CD14-positive monocyte (primary cell): ENCODE data around the gene SAG. TPM values are rescaled to one million over a fixed set of nuclear protein-coding genes. Genes with fewer than 3 reads are reported as not detected.
A peak's percentile ranks its signal among the peaks of the same experiment; 100 is the strongest.

Experiments used
- DNase-seq, 3 donors: peaks; one replicate each; pipeline ENCODE4 v3.0.0-alpha.2; 2011 to 2022
- H2AFZ ChIP-seq: 2 replicates; pipeline ENCODE4 v1.6.0; 2012; ENCODE audit warnings: mild to moderate bottlenecking, low read depth, low read length, inconsistent platforms; ENCODE audit not compliant: insufficient read depth, poor library complexity, severe bottlenecking
- H3K27ac ChIP-seq, 2 donors: 1 replicate in 1 of 2; 2 replicates in 1 of 2; pipeline ENCODE4 v1.5.1; 2012 to 2013; ENCODE audit warnings: low read length in 2 of 2, control low read depth in 1 of 2, inconsistent platforms in 1 of 2, low read depth in 1 of 2, mild to moderate bottlenecking in 1 of 2
- H3K27me3 ChIP-seq, 2 donors: one replicate each; pipeline versions ENCODE4 v1.6.0 to v1.6.1; 2011 to 2013; ENCODE audit warnings: low read length in 2 of 2; ENCODE audit not compliant: control insufficient read depth in 2 of 2, insufficient read depth in 2 of 2
- H3K36me3 ChIP-seq, 2 donors: replicated peaks in 1 of 2; 1 replicate in 1 of 2; 2 replicates in 1 of 2; pipeline versions ENCODE4 v1.5.1 to v1.6.1; 2012 to 2013; ENCODE audit warnings: low read length in 2 of 2, control low read depth in 1 of 2, inconsistent platforms in 1 of 2, mild to moderate bottlenecking in 1 of 2; ENCODE audit not compliant: insufficient read depth in 2 of 2, control insufficient read depth in 1 of 2
- H3K4me1 ChIP-seq, 2 donors: 1 replicate in 1 of 2; 2 replicates in 1 of 2; pipeline versions ENCODE4 v1.5.1 to v1.6.1; 2012 to 2013; ENCODE audit warnings: low read length in 2 of 2, control low read depth in 1 of 2, inconsistent platforms in 1 of 2, mild to moderate bottlenecking in 1 of 2, moderate library complexity in 1 of 2; ENCODE audit not compliant: insufficient read depth in 2 of 2, control insufficient read depth in 1 of 2
- H3K4me2 ChIP-seq: replicated peaks from 2 replicates; pipeline ENCODE3; 2012; ENCODE audit warnings: low read length, moderate library complexity, mild to moderate bottlenecking; ENCODE audit not compliant: poor library complexity, severe bottlenecking; ENCODE audit errors: extremely low read depth
- H3K4me3 ChIP-seq, 3 experiments: fragments of 200-600 bp in 1 of 3; sonication (generic) in 1 of 3; replicated peaks in 1 of 3; 1 replicate in 2 of 3; 2 replicates in 1 of 3; pipeline ENCODE4 v1.5.1; 2011 to 2013; ENCODE audit warnings: low read length in 3 of 3, mild to moderate bottlenecking in 3 of 3, control low read depth in 2 of 3, low read depth in 2 of 3, inconsistent platforms in 1 of 3, moderate library complexity in 1 of 3
- H3K79me2 ChIP-seq: 2 replicates; pipeline ENCODE4 v1.6.0; 2012; ENCODE audit warnings: mild to moderate bottlenecking, control low read depth, inconsistent platforms, low read length, moderate library complexity; ENCODE audit not compliant: insufficient read depth
- H3K9ac ChIP-seq: 2 replicates; pipeline ENCODE4 v1.6.0; 2017; ENCODE audit warnings: low read length, mild to moderate bottlenecking; ENCODE audit not compliant: insufficient read depth, poor library complexity, severe bottlenecking
- H3K9me3 ChIP-seq, 2 donors: replicated peaks in 1 of 2; 1 replicate in 1 of 2; 2 replicates in 1 of 2; pipeline versions ENCODE4 v1.5.1 to v1.6.1; 2012 to 2013; ENCODE audit warnings: low read length in 2 of 2, control low read depth in 1 of 2; ENCODE audit not compliant: control insufficient read depth in 1 of 2, insufficient read depth in 1 of 2
- H4K20me1 ChIP-seq: 2 replicates; pipeline ENCODE4 v1.6.0; 2012; ENCODE audit warnings: mild to moderate bottlenecking, low read length, control low read depth, moderate library complexity; ENCODE audit not compliant: insufficient read depth
- H3K27ac Mint-ChIP-seq, 7 donors: one replicate each; pipeline ENCODE4 v1.8.0; 2020; ENCODE audit warnings: mild to moderate bottlenecking in 7 of 7, mixed read lengths in 7 of 7, moderate library complexity in 6 of 7, inconsistent platforms in 2 of 7
- H3K27me3 Mint-ChIP-seq, 3 donors: one replicate each; pipeline ENCODE4 v1.8.0; 2021 to 2022; ENCODE audit warnings: low read depth in 3 of 3, mild to moderate bottlenecking in 3 of 3, mixed read lengths in 3 of 3, moderate library complexity in 3 of 3, inconsistent platforms in 1 of 3
- H3K36me3 Mint-ChIP-seq, 2 donors: one replicate each; pipeline ENCODE4 v1.8.0; 2020; ENCODE audit warnings: mixed read lengths in 2 of 2, inconsistent platforms in 1 of 2, mild to moderate bottlenecking in 1 of 2
- H3K4me1 Mint-ChIP-seq: one replicate; pipeline ENCODE4 v1.8.0; 2020; ENCODE audit warnings: mild to moderate bottlenecking, mixed read lengths
- H3K4me3 Mint-ChIP-seq, 2 donors: one replicate each; pipeline ENCODE4 v1.8.0; 2020; ENCODE audit warnings: mild to moderate bottlenecking in 2 of 2, mixed read lengths in 2 of 2, moderate library complexity in 1 of 2
- H3K9me3 Mint-ChIP-seq, 7 donors: one replicate each; pipeline ENCODE4 v1.8.0; 2020 to 2022; ENCODE audit warnings: mixed read lengths in 7 of 7, mild to moderate bottlenecking in 6 of 7, moderate library complexity in 6 of 7, inconsistent platforms in 2 of 7
- WGBS: methylation state at CpG from one replicate; pipeline ENCODE4 v1.1.5; 2013; ENCODE audit warnings: missing lambda C conversion rate; ENCODE audit not compliant: insufficient coverage; 5-methylcytosine and 5-hydroxymethylcytosine counted together
- intact Hi-C, 2 donors: fragments of 100-400 bp; cut with micrococcal nuclease; formaldehyde crosslinking; loops; one replicate each; pipeline versions ENCODE4 v1.15.0 to v1.15.1; 2023
- polyA plus RNA-seq, 3 donors: library from polyadenylated mRNA; depleted of rRNA in 1 of 3; unstranded in 2 of 3; stranded (reverse) in 1 of 3; fragments of 300-500 nt in 2 of 3; fragments of >200 nt in 1 of 3; fragmentation: Illumina TruSeq in 2 of 3; gene quantifications; 1 replicate in 2 of 3; 2 replicates in 1 of 3; pipeline ENCODE4 v1.2.3, GENCODE V29; 2012 to 2021
- TF ChIP-seq, protein P1 (sequence below): fragments of 200-600 bp; IDR thresholded peaks from one replicate; pipeline ENCODE4 v1.8.0; 2022; ENCODE audit warnings: antibody characterized with exemption, mild to moderate bottlenecking

SAG gene
- polyA plus RNA-seq, 3 donors: 0.04 to 0.87 TPM; not detected in 1

DNA sequence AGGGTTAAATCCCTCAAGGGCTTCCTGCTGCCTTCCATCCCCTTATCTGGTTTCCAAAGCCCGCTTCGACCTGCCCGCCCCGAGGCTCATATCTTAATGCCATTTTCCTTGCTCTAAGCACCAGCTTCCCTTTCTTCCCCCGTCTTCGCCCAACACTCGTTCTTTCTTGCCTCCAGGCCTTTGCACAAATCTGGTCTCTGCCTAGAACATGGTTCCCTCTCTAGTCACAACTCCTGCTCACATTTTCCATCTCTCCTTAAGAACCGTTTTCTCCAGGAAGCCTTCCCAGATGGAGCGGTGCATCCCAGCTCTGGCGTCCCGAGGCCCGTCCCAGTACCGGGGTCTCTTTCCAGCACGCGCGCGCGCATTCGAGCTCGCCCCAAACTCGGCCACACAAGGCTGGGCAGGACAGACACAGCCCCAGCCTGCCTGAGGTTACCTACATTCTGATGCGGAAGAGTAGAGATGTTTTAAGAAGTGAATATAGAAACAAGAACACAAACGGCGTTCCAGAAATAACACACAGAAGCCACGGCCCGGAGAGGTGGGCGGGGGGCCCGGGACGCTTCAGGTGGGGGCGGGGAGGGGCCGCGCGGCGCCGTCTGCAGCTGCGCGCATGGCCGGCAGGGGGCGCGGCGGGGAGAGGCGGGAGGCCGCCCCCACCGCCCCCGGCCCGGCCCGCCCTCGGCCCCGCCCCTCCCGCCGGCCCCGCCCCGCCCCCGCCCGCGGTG is 46.3 kb downstream of the SAG start, which contains the start of gene DGKD:
Gene DGKD, plus strand, starts transcription at position 726 of the 731 bp plus-strand sequence. CDS start 25 bp downstream, outside the sequence.
- H2AFZ ChIP-seq: peak within 1 kb of the TSS; percentile 91
- no peaks in the 10 kb centered on the region for H3K27me3 ChIP-seq
- H3K36me3 ChIP-seq: no peaks in the 10 kb centered on the region
- peaks cover 13% of the 10 kb centered on the region for H4K20me1 ChIP-seq
- no peaks in the 10 kb centered on the region for H3K9me3 Mint-ChIP-seq
- H3K27ac Mint-ChIP-seq: peak within 1 kb of the TSS; percentile 89 to 96 (median 94)
- peaks cover 9 to 12% of the 10 kb centered on the region in 2 donors for H3K36me3 Mint-ChIP-seq
- no peaks in the 10 kb centered on the region for H3K9me3 ChIP-seq
- H3K27ac ChIP-seq: peak within 1 kb of the TSS; percentile 63 to 86
- peaks cover 84 to 91% of the 10 kb centered on the region in 2 donors for H3K4me1 ChIP-seq
- DNase-seq: peak in 2 of 3 donors; percentile 55 to 70
- peaks cover 54% of the 10 kb centered on the region for H3K79me2 ChIP-seq
- peak within 1 kb of the TSS; percentile 96 for H3K4me2 ChIP-seq
- H3K27me3 Mint-ChIP-seq: no peaks in the 10 kb centered on the region
- H3K4me1 Mint-ChIP-seq: peaks cover 87% of the 10 kb centered on the region
- H3K4me3 Mint-ChIP-seq: peak within 1 kb of the TSS; percentile 91 to 94
- TF ChIP-seq, protein P1, sequence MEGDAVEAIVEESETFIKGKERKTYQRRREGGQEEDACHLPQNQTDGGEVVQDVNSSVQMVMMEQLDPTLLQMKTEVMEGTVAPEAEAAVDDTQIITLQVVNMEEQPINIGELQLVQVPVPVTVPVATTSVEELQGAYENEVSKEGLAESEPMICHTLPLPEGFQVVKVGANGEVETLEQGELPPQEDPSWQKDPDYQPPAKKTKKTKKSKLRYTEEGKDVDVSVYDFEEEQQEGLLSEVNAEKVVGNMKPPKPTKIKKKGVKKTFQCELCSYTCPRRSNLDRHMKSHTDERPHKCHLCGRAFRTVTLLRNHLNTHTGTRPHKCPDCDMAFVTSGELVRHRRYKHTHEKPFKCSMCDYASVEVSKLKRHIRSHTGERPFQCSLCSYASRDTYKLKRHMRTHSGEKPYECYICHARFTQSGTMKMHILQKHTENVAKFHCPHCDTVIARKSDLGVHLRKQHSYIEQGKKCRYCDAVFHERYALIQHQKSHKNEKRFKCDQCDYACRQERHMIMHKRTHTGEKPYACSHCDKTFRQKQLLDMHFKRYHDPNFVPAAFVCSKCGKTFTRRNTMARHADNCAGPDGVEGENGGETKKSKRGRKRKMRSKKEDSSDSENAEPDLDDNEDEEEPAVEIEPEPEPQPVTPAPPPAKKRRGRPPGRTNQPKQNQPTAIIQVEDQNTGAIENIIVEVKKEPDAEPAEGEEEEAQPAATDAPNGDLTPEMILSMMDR: peak; percentile 25
- 2% methylated on average over 45 of the region's 56 CpGs for WGBS
- peak within 1 kb of the TSS; percentile 63 to 93 (median 78) for H3K4me3 ChIP-seq
- intact Hi-C loops: no loop called here
- H3K9ac ChIP-seq: peak within 1 kb of the TSS; percentile 70

DNA sequence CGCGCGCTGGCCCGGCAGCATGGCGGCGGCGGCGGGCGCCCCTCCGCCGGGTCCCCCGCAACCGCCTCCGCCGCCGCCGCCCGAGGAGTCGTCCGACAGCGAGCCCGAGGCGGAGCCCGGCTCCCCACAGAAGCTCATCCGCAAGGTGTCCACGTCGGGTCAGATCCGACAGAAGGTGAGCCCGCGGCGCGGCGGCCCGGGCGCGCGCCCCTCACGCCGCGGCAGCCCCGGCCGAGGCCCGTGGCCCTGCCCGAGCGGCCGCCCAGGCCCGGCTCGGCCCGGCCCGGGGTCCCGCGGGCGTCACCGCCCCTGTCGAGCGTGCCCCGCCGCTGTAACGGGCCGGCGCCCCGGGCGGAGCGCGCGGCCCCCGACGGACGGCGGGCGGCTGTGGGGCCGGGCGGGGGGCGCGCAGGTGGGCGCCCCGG is 46.9 kb downstream of the SAG start:
- Mint-ChIP-seq H3K4me3 (peak overlapping the region in 1 of 2 donors; percentile 37), H3K27ac (no peak overlapping the region), H3K9me3 (no peaks in the 10 kb centered on the region), H3K4me1 (peaks cover 87% of the 10 kb centered on the region), H3K36me3 (peaks cover 9 to 12% of the 10 kb centered on the region in 2 donors), H3K27me3 (no peaks in the 10 kb centered on the region)
- peak overlapping the region; percentile 96 for H3K4me2 ChIP-seq
- peaks cover 60% of the 10 kb centered on the region for H3K79me2 ChIP-seq
- no peaks in the 10 kb centered on the region for H3K9me3 ChIP-seq
- no peak for DNase-seq
- H4K20me1 ChIP-seq: peaks cover 13% of the 10 kb centered on the region
- H3K27me3 ChIP-seq: no peaks in the 10 kb centered on the region
- H3K4me1 ChIP-seq: peaks cover 84 to 91% of the 10 kb centered on the region in 2 donors
- no peaks in the 10 kb centered on the region for H3K36me3 ChIP-seq
- intact Hi-C loops: no loop called here
- H3K4me3 ChIP-seq: peak overlapping the region; percentile 28 to 93 (median 63)
- TF ChIP-seq, protein P1: no peak
- no peak overlapping the region for H3K27ac ChIP-seq
- WGBS: under 1% methylated on average over 77 of the region's 77 CpGs
- H2AFZ ChIP-seq: no peak overlapping the region
- peak overlapping the region; percentile 70 for H3K9ac ChIP-seq
